Fibroblast of skin of left biceps (primary cell): ENCODE results near the gene EPAS1.

ENCODE experiments used
- DNase-seq, 2 experiments: peaks; one replicate each; pipeline ENCODE4 v3.0.0-alpha.2; 2013; ENCODE audit warnings: low read depth in 2 of 2

Gene EPAS1

DNA sequence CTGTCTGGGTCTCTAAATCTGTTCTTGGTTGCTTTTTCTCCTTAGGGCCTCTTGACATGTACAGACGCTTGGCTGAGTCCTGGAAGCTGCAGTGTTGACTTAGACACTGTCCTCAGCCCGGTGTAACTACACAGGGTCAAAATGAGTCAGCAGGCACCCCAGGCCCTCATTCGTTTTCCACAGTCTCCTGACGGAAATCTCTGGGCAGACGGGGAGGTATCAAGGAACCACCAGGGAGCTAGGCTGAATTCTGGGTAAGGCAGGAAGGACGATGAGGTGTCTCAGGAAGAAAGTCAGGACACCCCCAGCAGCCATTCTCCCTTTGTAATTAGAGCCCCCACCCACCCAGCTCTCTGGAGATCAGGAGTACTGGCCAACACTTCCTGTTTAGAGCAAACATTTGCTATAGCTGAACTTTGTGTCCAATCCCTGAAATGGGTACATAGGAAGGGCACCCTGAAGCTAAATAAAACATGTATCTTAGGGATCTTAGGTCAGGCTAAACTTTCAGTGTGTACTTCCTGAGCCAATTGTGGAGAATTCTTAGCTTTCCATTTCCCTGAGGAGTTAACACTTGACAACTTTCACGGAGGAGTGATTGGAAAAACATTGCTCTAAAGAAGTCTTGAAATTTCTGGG is 23.9 kb upstream of the EPAS1 start:
- DNase-seq, result no peak

GRCh38 chr2:46273919-46274318 is 23.3 kb upstream of the EPAS1 start:
- DNase-seq, result no peak

DNA sequence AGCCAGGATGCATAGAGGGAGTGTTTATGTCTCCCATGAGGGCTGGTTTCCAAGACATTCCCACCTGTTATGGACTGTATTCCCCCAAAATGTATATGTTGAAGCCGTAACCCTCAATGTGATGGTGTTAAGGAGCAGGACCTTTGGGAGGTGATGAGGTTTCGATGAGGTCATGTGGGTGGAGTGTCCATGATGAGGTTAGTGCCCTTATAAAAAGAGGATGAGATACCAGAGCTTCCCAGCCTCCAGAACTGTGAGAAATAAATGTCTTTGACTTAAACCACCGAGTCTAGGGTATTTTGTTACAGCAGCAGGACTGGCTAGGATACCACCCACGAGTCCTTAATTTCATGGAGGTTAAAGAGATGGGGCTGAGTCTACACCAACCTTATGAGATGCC is 22.6 kb upstream of the EPAS1 start:
- DNase-seq, result no peak

DNA sequence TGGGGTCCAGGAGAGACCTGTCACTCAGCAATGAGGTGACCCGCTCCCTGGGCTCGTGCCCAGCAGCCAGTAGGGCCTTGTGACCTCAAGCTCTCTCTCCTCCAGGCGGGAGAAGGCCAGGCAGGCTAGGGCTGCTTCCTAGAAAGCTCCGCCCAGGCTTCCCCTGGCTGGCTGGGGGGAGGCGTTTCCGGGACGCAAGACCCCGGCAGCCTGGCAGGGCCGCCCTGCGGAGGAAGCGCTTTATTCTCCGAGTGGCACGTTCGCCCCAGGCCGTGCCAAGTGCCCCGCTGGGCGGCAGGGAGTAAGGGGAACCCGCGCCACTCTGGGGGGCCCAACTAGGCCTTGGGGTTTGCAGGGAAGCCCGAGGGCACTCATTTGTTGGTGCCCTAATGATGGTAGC is 21.2 kb upstream of the EPAS1 start:
- DNase-seq, result no peak

GRCh38 chr2:46276642-46277041 is 20.6 kb upstream of the EPAS1 start:
- no peak for DNase-seq

- DNase-seq, result no peak
Measured at GRCh38 chr2:46277431-46278190, 19.6 kb upstream of the EPAS1 start.

- DNase-seq, result no peak
Measured at GRCh38 chr2:46278952-46279351, 18.3 kb upstream of the EPAS1 start.

- DNase-seq, result no peak
Measured at GRCh38 chr2:46281939-46282338, 15.3 kb upstream of the EPAS1 start.

GRCh38 chr2:46283693-46284092 is 13.5 kb upstream of the EPAS1 start:
- no peak for DNase-seq

- no peak for DNase-seq
Measured at GRCh38 chr2:46284260-46284659, 12.9 kb upstream of the EPAS1 start.

GRCh38 chr2:46284796-46285195 is 12.4 kb upstream of the EPAS1 start:
- DNase-seq, result no peak

DNA sequence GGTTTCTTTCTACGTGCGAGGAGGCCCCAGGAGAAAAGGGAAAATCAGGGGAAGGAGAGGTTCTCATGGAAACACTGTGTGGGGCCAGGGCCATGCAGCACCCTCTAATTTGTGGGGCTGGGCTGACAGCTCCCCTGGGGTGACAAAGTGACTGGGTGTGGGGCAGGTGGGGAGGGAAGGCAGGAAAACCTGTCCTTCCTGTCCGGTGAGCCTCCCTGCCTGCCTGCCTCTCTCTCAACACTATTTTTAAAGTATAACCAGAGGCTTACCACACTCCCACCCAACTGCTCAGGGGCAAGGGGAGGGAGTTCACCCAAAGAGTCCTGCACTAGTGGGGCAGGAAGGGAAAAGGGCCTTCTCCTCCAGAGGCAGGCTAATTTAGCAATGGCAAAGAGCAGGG is 10.5 kb upstream of the EPAS1 start:
- no peak for DNase-seq

DNA sequence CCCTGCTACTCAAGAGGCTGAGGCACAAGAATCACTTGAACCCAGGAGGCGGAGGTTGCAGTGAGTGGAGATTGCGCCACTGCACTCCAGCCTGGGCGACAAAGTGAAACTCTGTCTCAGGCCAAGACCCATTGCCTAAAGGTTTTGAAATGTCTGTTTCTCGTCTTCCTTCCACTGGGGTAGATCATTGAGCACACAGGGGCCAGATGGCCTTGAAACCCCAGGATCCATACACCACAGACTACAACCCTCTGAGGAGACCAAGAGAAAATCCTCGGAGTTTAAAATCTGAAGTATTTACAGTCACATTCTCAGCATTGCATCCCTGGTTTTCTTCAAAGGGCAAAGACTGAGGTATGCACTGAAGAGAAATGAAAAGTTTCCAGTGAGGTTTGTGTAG is 7.1 kb upstream of the EPAS1 start:
- no peak for DNase-seq

DNA sequence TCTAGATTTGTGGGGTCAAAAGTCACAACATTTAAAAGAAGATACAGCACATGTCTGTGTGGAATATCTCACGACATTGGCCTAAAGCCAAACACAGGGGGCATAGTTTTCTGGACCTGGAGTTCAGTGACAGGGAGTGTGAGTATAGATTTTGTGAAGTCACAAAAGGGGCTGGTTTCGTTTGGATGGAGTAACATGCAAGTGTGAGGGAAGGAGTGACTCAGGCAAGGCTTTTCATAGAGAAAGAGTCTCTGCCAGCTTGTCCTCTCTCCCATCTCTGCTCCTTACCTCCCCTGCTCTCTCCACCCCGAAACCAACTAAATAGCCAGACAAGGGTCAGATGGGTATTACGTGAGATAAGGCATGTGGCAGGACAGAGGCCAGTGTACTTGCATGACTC is 3.7 kb upstream of the EPAS1 start:
- DNase-seq, result no peak

GRCh38 chr2:46294176-46294836 is 2.9 kb upstream of the EPAS1 start:
- no peak for DNase-seq

GRCh38 chr2:46296216-46296839 is 879 bp upstream of the EPAS1 start:
- no peak for DNase-seq

- DNase-seq, result no peak
Measured at GRCh38 chr2:46297546-46298271, 502 bp downstream of the EPAS1 start.

GRCh38 chr2:46298272-46298521 is 990 bp downstream of the EPAS1 start:
- no peak for DNase-seq

GRCh38 chr2:46298522-46299353 is 1.5 kb downstream of the EPAS1 start:
- DNase-seq, result no peak

GRCh38 chr2:46299365-46300263 is 2.4 kb downstream of the EPAS1 start:
- no peak for DNase-seq
